SU-DHL-6 (cell line): ENCODE results near the gene ARX.

ENCODE experiments used
- CTCF ChIP-seq: fragments of 200-600 bp; sonication (generic); IDR thresholded peaks from one replicate; pipeline ENCODE4 v1.5.1; 2017; ENCODE audit warnings: antibody characterized with exemption, mild to moderate bottlenecking, low read length, moderate library complexity; ENCODE audit not compliant: insufficient read depth, poor library complexity, severe bottlenecking
- EZH2phosphoT487 ChIP-seq: fragments of 200-600 bp; sonication (generic), shearing (Covaris generic); conservative IDR thresholded peaks from 2 replicates; pipeline ENCODE4 v1.6.1; 2018; ENCODE audit warnings: mild to moderate bottlenecking, antibody characterized with exemption, low read length, moderate library complexity, mixed read lengths

GRCh38 chrX:24969812-24970211 lies 46.0 kb downstream of the ARX start:
- TF ChIP-seq CTCF (no peak), EZH2phosphoT487 (no peak)
